Activated CD8-positive, alpha-beta T cell treated with anti-CD3 and anti-CD28 coated beads for 36 hours (primary cell): ENCODE data around the gene CELSR1. TPM values are rescaled to one million over a fixed set of nuclear protein-coding genes. Genes with fewer than 3 reads are reported as not detected.

ENCODE experiments used
- ATAC-seq: fragments of 200-7000 bp; cut with Tn5 transposase; one replicate; pipeline ENCODE4 v1.10.0; 2021; ENCODE audit warnings: mild to moderate bottlenecking, moderate library complexity
- CTCF ChIA-PET: fragments of 350-600 bp; sonication (Branson Sonifier 250); formaldehyde crosslinking; loops from one replicate; lab custom pipeline; 2021; ENCODE audit warnings: antibody characterized with exemption; lab: Charles Lee
- POLR2A ChIA-PET: fragments of 350-600 bp; sonication (Branson Sonifier 250); formaldehyde crosslinking; loops from one replicate; lab custom pipeline; 2021; ENCODE audit warnings: antibody characterized with exemption; lab: Charles Lee
- DNase-seq: peaks from one replicate; pipeline ENCODE4 v3.0.0-alpha.2; 2020
- H3K27ac Mint-ChIP-seq: one replicate; pipeline ENCODE4 v1.8.0; 2021; ENCODE audit warnings: mild to moderate bottlenecking, mixed read lengths
- H3K27me3 Mint-ChIP-seq: one replicate; pipeline ENCODE4 v1.8.0; 2021; ENCODE audit warnings: mixed read lengths
- H3K36me3 Mint-ChIP-seq: one replicate; pipeline ENCODE4 v1.8.0; 2021; ENCODE audit warnings: low read depth, mixed read lengths
- H3K4me1 Mint-ChIP-seq: one replicate; pipeline ENCODE4 v1.8.0; 2021; ENCODE audit warnings: low read depth, mixed read lengths
- H3K4me3 Mint-ChIP-seq: one replicate; pipeline ENCODE4 v1.8.0; 2021; ENCODE audit warnings: mild to moderate bottlenecking, moderate library complexity, mixed read lengths
- H3K9me3 Mint-ChIP-seq: one replicate; pipeline ENCODE4 v1.8.0; 2021; ENCODE audit warnings: mixed read lengths
- intact Hi-C: fragments of 100-400 bp; cut with micrococcal nuclease; formaldehyde crosslinking; loops from one replicate; pipeline ENCODE4 v1.10.0; 2022
- total RNA-seq, 2 experiments: library from RNA; stranded (reverse); gene quantifications; one replicate each; pipeline ENCODE4 v1.2.3, GENCODE V29; 2021
- TF ChIP-seq, protein P1 (sequence below): fragments of 200-600 bp; IDR thresholded peaks from one replicate; pipeline ENCODE4 v1.8.0; 2022; ENCODE audit warnings: antibody characterized with exemption, mild to moderate bottlenecking

CELSR1 gene
- total RNA-seq, 2 experiments from 2014 or later: 0.25 to 0.36 TPM

DNA sequence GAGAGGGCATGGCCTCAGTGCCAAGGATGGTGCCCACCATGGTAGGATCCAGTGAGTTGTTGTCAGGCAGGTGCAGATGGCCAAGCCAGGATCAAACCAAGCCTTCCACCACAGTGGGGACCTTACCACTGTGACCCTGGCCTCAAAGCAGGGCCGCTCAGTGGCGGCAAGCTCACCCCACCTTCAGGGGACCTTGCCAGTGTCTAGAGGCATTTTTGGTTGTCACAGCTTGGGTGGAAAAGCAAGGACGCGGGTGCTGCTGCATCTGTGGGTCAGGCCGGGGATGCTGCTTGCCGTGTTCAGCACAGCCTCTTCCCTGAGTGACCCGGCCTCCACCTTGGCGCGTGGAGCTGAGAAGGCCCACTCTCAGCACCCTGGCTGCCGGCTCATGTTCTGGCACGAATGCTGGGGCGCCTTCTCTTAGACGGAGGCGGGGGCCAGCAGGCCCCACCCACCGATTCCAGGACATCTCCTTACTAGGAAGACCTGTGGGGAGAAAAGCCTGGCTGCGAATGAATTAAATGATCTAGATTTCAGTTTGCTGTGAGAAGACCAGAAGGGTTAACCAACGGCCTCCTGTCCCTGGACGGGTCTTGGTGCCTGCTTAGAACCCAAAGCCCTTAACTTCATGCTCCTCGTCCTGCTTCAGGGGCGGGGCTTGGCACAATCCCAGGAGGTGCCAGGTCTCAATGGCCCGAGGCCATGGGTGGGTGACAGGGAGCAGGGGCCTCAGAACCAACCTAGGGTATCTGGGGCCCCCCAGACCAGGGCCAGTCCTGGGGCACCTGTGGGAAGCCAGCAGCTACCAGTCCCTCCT is 183.0 kb downstream of the CELSR1 start:
- Mint-ChIP-seq H3K27me3 (no peaks in the 10 kb centered on the region), H3K9me3 (no peaks in the 10 kb centered on the region), H3K4me3 (no peak overlapping the region), H3K4me1 (peaks cover 4% of the 10 kb centered on the region), H3K27ac (no peak overlapping the region), H3K36me3 (peaks cover 51% of the 10 kb centered on the region)
- intact Hi-C loops: no loop called here
- DNase-seq: no peak
- ChIA-PET CTCF (no interaction called here), POLR2A (no interaction called here)
- no peak for ATAC-seq
- TF ChIP-seq, protein P1, sequence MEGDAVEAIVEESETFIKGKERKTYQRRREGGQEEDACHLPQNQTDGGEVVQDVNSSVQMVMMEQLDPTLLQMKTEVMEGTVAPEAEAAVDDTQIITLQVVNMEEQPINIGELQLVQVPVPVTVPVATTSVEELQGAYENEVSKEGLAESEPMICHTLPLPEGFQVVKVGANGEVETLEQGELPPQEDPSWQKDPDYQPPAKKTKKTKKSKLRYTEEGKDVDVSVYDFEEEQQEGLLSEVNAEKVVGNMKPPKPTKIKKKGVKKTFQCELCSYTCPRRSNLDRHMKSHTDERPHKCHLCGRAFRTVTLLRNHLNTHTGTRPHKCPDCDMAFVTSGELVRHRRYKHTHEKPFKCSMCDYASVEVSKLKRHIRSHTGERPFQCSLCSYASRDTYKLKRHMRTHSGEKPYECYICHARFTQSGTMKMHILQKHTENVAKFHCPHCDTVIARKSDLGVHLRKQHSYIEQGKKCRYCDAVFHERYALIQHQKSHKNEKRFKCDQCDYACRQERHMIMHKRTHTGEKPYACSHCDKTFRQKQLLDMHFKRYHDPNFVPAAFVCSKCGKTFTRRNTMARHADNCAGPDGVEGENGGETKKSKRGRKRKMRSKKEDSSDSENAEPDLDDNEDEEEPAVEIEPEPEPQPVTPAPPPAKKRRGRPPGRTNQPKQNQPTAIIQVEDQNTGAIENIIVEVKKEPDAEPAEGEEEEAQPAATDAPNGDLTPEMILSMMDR: no peak

DNA sequence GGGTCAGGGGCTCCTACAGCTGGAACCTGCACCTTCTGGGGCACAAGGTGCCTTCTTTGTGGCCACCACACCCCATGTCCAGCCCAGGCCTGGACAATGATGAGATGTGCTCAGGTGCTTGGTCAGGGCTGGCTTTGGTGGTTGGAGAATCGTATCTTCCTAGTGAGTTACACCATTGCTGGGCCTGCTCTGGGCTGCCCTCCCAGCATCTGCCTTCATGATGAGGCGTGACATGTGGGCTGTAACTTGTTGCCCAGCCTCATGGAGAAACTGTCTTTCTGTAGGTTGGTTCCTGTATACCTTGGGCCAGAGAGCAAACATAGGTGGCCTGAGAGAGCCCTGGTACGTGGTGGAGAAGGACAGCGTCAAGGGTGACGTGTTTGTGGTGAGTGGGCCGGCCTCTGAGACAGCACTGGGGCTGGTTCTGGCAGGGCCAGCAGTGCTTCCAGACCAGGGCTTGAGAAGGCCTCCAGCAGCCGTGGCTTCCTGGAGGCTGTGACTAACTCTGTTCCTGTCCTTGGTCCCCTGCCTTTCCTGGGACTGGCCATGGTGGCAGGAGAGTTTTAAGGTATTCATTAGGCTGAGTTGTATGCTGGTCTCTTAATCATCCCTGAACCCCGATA is 183.8 kb downstream of the CELSR1 start:
- H3K4me1 Mint-ChIP-seq: peaks cover 4% of the 10 kb centered on the region
- ChIA-PET POLR2A (no interaction called here), CTCF (no interaction called here)
- peaks cover 49% of the 10 kb centered on the region for H3K36me3 Mint-ChIP-seq
- no peak for DNase-seq
- no peaks in the 10 kb centered on the region for H3K9me3 Mint-ChIP-seq
- H3K27me3 Mint-ChIP-seq: no peaks in the 10 kb centered on the region
- intact Hi-C loops: no loop called here
- no peak for ATAC-seq
- H3K4me3 Mint-ChIP-seq: no peak overlapping the region
- no peak overlapping the region for H3K27ac Mint-ChIP-seq
- TF ChIP-seq, protein P1: no peak

DNA sequence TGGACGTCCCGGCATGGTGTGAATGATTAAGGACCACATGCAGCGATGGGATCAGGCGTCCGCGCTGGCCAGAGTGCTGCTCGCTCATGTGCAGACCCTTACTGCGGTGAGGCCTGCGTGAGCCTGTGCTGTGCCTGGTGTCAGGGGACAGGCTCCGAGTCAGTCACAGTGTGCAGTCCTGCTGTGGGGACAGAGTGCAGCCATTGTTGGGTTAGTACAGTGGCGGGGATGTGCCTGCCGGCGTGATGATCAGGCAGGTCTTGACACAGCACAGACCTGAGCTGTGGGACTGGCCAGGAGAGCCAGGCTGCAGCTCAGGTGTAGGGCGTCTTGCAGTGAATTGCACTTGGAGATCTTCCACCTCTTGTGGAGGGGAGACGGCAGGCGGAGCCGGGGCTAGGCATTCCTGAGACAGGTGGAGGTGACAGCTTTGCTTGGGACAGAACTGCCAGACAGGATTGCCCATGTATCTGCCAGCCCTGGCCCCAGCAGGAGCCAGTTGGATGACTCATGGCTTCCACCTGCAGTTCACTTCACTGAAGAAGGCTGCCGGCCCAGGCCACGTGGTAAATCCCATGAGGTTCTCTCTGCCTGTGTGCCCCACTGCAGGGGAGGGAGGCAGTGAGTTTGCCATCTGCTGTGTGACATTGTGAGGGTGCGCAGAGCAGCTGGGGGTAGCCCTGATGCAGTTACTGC is 184.6 kb downstream of the CELSR1 start:
- ChIA-PET CTCF (interaction anchor here (1.0 kb wide), 1 partner anchor 15 kb away, joined by 3 read pairs; no protein-coding TSS in a partner anchor), POLR2A (interaction anchor here (0.7 kb wide), 1 partner anchor 246 kb away, joined by 3 read pairs; no protein-coding TSS in a partner anchor)
- H3K4me3 Mint-ChIP-seq: no peak overlapping the region
- intact Hi-C loops: no loop called here
- ATAC-seq: peak; percentile 52
- DNase-seq: no peak
- TF ChIP-seq, protein P1: no peak
- H3K27me3 Mint-ChIP-seq: no peaks in the 10 kb centered on the region
- H3K36me3 Mint-ChIP-seq: peaks cover 51% of the 10 kb centered on the region
- H3K4me1 Mint-ChIP-seq: peaks cover 4% of the 10 kb centered on the region
- no peaks in the 10 kb centered on the region for H3K9me3 Mint-ChIP-seq
- H3K27ac Mint-ChIP-seq: no peak overlapping the region

DNA sequence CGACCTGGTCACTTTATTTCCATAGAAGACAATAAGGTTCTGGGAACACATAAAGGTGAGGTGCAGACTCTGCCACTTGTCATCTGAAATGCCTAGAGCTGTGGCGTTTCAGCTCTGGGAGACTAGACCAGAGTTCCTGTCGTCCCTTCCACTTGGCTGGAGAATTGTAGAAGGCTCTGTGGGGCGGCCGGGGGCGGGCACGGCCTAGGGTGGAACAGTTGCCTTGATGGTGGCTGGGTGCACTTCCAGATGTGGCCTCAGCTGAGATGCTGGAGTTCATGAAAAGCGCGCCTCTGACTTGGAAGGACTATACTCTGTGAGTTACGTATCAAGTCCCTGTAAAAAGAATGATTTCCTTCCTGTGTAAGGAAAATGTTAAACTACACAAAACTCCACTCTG is 185.1 kb downstream of the CELSR1 start:
- ATAC-seq (no peak), DNase-seq (no peak)
- H3K27me3 Mint-ChIP-seq: no peaks in the 10 kb centered on the region
- H3K4me1 Mint-ChIP-seq: peaks cover 4% of the 10 kb centered on the region
- ChIA-PET POLR2A (interaction anchor here (0.7 kb wide), 1 partner anchor 246 kb away, joined by 3 read pairs; no protein-coding TSS in a partner anchor), CTCF (interaction anchor here (1.0 kb wide), 1 partner anchor 16 kb away, joined by 3 read pairs; no protein-coding TSS in a partner anchor)
- no peak overlapping the region for H3K27ac Mint-ChIP-seq
- H3K4me3 Mint-ChIP-seq: no peak overlapping the region
- TF ChIP-seq, protein P1: no peak
- H3K36me3 Mint-ChIP-seq: peaks cover 51% of the 10 kb centered on the region
- intact Hi-C loops: no loop called here
- no peaks in the 10 kb centered on the region for H3K9me3 Mint-ChIP-seq
